Measurements from ENCODE around the gene PALD1. TPM values are rescaled to one million over a fixed set of nuclear protein-coding genes. Genes with fewer than 3 reads are reported as not detected.

PALD1 gene
- total RNA-seq, 4 donors from 2014 or later = 1.4 to 5.2 (median 4.0) TPM

- Histone ChIP-seq H3K27ac (no peak overlapping the region), H3K4me1 (peaks cover 0 to 11% (median 5%) of the 10 kb centered on the region in 4 donors), H3K4me3 (no peak overlapping the region), H3K9me3 (no peaks in the 10 kb centered on the region), H3K27me3 (no peaks in the 10 kb centered on the region), H3K36me3 (no peaks in the 10 kb centered on the region)
- no peak for DNase-seq
- intact Hi-C loops (cut with DNase I; ENCODE audit: low total_unique reads) (no loop called here), in situ Hi-C loops (cut with MboI; ENCODE audit: low pct_ligation_motif_present in 1 of 4, low pct_unique_long_range_greater_than_20kb in 1 of 4, low sequenced_read_pairs in 3 of 4) (loop anchor here in 2 of 4 donors (10.0 to 25.0 kb wide), 2 partner anchors 80 to 297 kb away; no protein-coding TSS in a partner anchor)
- 97% methylated on average over 4 of the region's 4 CpGs; no CpG with 5 or more reads in 1 of the 2 donors for WGBS, 2 donors (ENCODE audit: low coverage in 1 of 2)
- TF ChIP-seq CTCF (IDR thresholded peaks at IDR 0.05) = no peak
- TF ChIP-seq EP300 (IDR thresholded peaks at IDR 0.05; ENCODE audit: low read depth) = no peak
- TF ChIP-seq POLR2A (IDR thresholded peaks at IDR 0.05) = no peak
- TF ChIP-seq POLR2AphosphoS5 (IDR thresholded peaks at IDR 0.05) = no peak
These were observed 13.3 kb upstream of the PALD1 start for GRCh38 chr10:70465278-70465677.

GRCh38 chr10:70465832-70466231, 12.7 kb upstream of the PALD1 start:
- WGBS, 2 donors (ENCODE audit: low coverage in 1 of 2) = 75% methylated on average over 2 of the region's 2 CpGs; no CpG with 5 or more reads in 1 of the 2 donors
- H3K27me3 ChIP-seq = no peaks in the 10 kb centered on the region
- no peaks in the 10 kb centered on the region for H3K36me3 ChIP-seq
- TF ChIP-seq POLR2AphosphoS5 (IDR thresholded peaks at IDR 0.05) = no peak
- no peak for TF ChIP-seq CTCF (IDR thresholded peaks at IDR 0.05)
- no peak for TF ChIP-seq POLR2A (IDR thresholded peaks at IDR 0.05)
- TF ChIP-seq EP300 (IDR thresholded peaks at IDR 0.05; ENCODE audit: low read depth) = no peak
- DNase-seq = no peak
- intact Hi-C loops (cut with DNase I; ENCODE audit: low total_unique reads) (no loop called here), in situ Hi-C loops (cut with MboI; ENCODE audit: low pct_ligation_motif_present in 1 of 4, low pct_unique_long_range_greater_than_20kb in 1 of 4, low sequenced_read_pairs in 3 of 4) (loop anchor here in 2 of 4 donors (10.0 to 25.0 kb wide), 2 partner anchors 79 to 296 kb away; no protein-coding TSS in a partner anchor)
- H3K27ac ChIP-seq = no peak overlapping the region
- H3K4me1 ChIP-seq = peaks cover 0 to 11% (median 5%) of the 10 kb centered on the region in 4 donors
- no peaks in the 10 kb centered on the region for H3K9me3 ChIP-seq
- H3K4me3 ChIP-seq = no peak overlapping the region

- Histone ChIP-seq H3K4me3 (no peak overlapping the region), H3K9me3 (no peaks in the 10 kb centered on the region), H3K27me3 (no peaks in the 10 kb centered on the region), H3K4me1 (peaks cover 0 to 11% (median 5%) of the 10 kb centered on the region in 4 donors), H3K27ac (no peak overlapping the region), H3K36me3 (no peaks in the 10 kb centered on the region)
- TF ChIP-seq POLR2AphosphoS5 (IDR thresholded peaks at IDR 0.05) (no peak), EP300 (IDR thresholded peaks at IDR 0.05; ENCODE audit: low read depth) (no peak), POLR2A (IDR thresholded peaks at IDR 0.05) (no peak), CTCF (IDR thresholded peaks at IDR 0.05) (no peak)
- WGBS, 2 donors (ENCODE audit: low coverage in 1 of 2) = 82% methylated on average over 3 of the region's 3 CpGs; no CpG with 5 or more reads in 1 of the 2 donors
- intact Hi-C loops (cut with DNase I; ENCODE audit: low total_unique reads) (no loop called here), in situ Hi-C loops (cut with MboI; ENCODE audit: low pct_ligation_motif_present in 1 of 4, low pct_unique_long_range_greater_than_20kb in 1 of 4, low sequenced_read_pairs in 3 of 4) (loop anchor here in 2 of 4 donors (10.0 to 25.0 kb wide), 2 partner anchors 78 to 295 kb away; no protein-coding TSS in a partner anchor)
- DNase-seq = no peak
These were observed 11.6 kb upstream of the PALD1 start for GRCh38 chr10:70466951-70467350.

GRCh38 chr10:70472799-70473454, 5.6 kb upstream of the PALD1 start:
- no peaks in the 10 kb centered on the region for H3K9me3 ChIP-seq
- DNase-seq = no peak
- in situ Hi-C loops (cut with MboI; ENCODE audit: low pct_ligation_motif_present in 1 of 4, low pct_unique_long_range_greater_than_20kb in 1 of 4, low sequenced_read_pairs in 3 of 4) = loop anchor here in 2 of 4 donors (25.0 kb wide), 1 partner anchor 289 kb away; no protein-coding TSS in a partner anchor
- H3K36me3 ChIP-seq = no peaks in the 10 kb centered on the region
- 59% methylated on average over 8 of the region's 8 CpGs; no CpG with 5 or more reads in 1 of the 2 donors for whole genome bisulfite sequencing, 2 donors (ENCODE audit: low coverage in 1 of 2)
- peaks cover 10% of the 10 kb centered on the region for H3K27me3 ChIP-seq
- TF ChIP-seq EP300 (IDR thresholded peaks at IDR 0.05; ENCODE audit: low read depth) = no peak
- no peak for TF ChIP-seq CTCF (IDR thresholded peaks at IDR 0.05)
- TF ChIP-seq POLR2AphosphoS5 (IDR thresholded peaks at IDR 0.05) = no peak
- no peak for TF ChIP-seq POLR2A (IDR thresholded peaks at IDR 0.05)
- no peak overlapping the region for H3K27ac ChIP-seq
- H3K4me3 ChIP-seq = no peak overlapping the region
- intact Hi-C loops (cut with DNase I; ENCODE audit: low total_unique reads) = no loop called here
- peaks cover 0 to 8% (median 4%) of the 10 kb centered on the region in 4 donors for H3K4me1 ChIP-seq
